WTC11 (cell line): ENCODE measurements around the gene MDN1. TPM values are rescaled to one million over a fixed set of nuclear protein-coding genes. Genes with fewer than 3 reads are reported as not detected.

ENCODE experiments used
- ATAC-seq: fragments of 200-7000 bp; cut with Tn5 transposase; 2 replicates; pipeline ENCODE4 v1.10.0; 2021; ENCODE audit warnings: mild to moderate bottlenecking, moderate library complexity
- CTCF ChIA-PET: fragments of 300-600 bp; sonication (Branson Sonifier 250); formaldehyde crosslinking; loops from one replicate; lab custom pipeline; 2021; ENCODE audit warnings: antibody characterized with exemption; lab: Charles Lee
- POLR2A ChIA-PET: fragments of 350-600 bp; sonication (Branson Sonifier 250); formaldehyde crosslinking; loops from one replicate; lab custom pipeline; 2021; ENCODE audit warnings: antibody characterized with exemption; lab: Charles Lee
- DNase-seq: peaks from one replicate; pipeline ENCODE4 v3.0.0; 2021; ENCODE audit warnings: low spot score
- H3K27ac Mint-ChIP-seq: 2 replicates; pipeline ENCODE4 v1.8.0; 2021; ENCODE audit warnings: mixed read lengths
- H3K27me3 Mint-ChIP-seq: 2 replicates; pipeline ENCODE4 v1.8.0; 2021; ENCODE audit warnings: low read depth, mild to moderate bottlenecking, moderate library complexity, mixed read lengths
- H3K36me3 Mint-ChIP-seq: 2 replicates; pipeline ENCODE4 v1.8.0; 2021; ENCODE audit warnings: mixed read lengths
- H3K4me1 Mint-ChIP-seq: 2 replicates; pipeline ENCODE4 v1.8.0; 2022; ENCODE audit warnings: mixed read lengths
- H3K4me3 Mint-ChIP-seq: 2 replicates; pipeline ENCODE4 v1.8.0; 2021; ENCODE audit warnings: mild to moderate bottlenecking, moderate library complexity, mixed read lengths
- H3K9me3 Mint-ChIP-seq: 2 replicates; pipeline ENCODE4 v1.8.0; 2021; ENCODE audit warnings: mixed read lengths
- ATF1 ChIP-seq: sonication (generic); formaldehyde crosslinking; IDR thresholded peaks from 2 replicates; pipeline ENCODE4 v1.8.1; 2023; ENCODE audit warnings: mild to moderate bottlenecking, moderate library complexity, missing genetic modification reagents
- CDX4 ChIP-seq: fragments of 250-450 bp; sonication (Bioruptor Pico); IDR thresholded peaks from 2 replicates; pipeline ENCODE4 v1.9.0; 2021; ENCODE audit warnings: moderate library complexity, mild to moderate bottlenecking, inconsistent platforms, borderline replicate concordance
- CTCF ChIP-seq: fragments of 200-600 bp; IDR thresholded peaks from 2 replicates; pipeline ENCODE4 v1.8.0; 2022; ENCODE audit warnings: antibody characterized with exemption
- ESRRA ChIP-seq: sonication (generic); formaldehyde crosslinking; IDR thresholded peaks from 2 replicates; pipeline ENCODE4 v1.8.1; 2022; ENCODE audit warnings: mild to moderate bottlenecking, missing genetic modification reagents, borderline replicate concordance
- GABPB1 ChIP-seq: sonication (generic); formaldehyde crosslinking; IDR thresholded peaks from 2 replicates; pipeline ENCODE4 v1.8.1; 2023; ENCODE audit warnings: mild to moderate bottlenecking, missing genetic modification reagents
- HMGXB4 ChIP-seq: sonication (generic); formaldehyde crosslinking; IDR thresholded peaks from 2 replicates; pipeline ENCODE4 v1.8.1; 2023; ENCODE audit warnings: mild to moderate bottlenecking, moderate library complexity, missing genetic modification reagents
- MYBL2 ChIP-seq: sonication (generic); formaldehyde crosslinking; IDR thresholded peaks from 2 replicates; pipeline ENCODE4 v1.8.1; 2023; ENCODE audit warnings: mild to moderate bottlenecking, moderate library complexity, missing genetic modification reagents
- NFYB ChIP-seq: sonication (generic); formaldehyde crosslinking; conservative IDR thresholded peaks from 2 replicates; pipeline ENCODE4 v1.8.0; 2022; ENCODE audit warnings: low read depth, missing genetic modification reagents
- STAT6 ChIP-seq: sonication (generic); formaldehyde crosslinking; conservative IDR thresholded peaks from 2 replicates; pipeline ENCODE4 v1.8.1; 2023; ENCODE audit warnings: mild to moderate bottlenecking, low read depth, missing genetic modification reagents, moderate library complexity
- ZMAT4 ChIP-seq: fragments of 250-450 bp; sonication (Bioruptor Pico); IDR thresholded peaks from 2 replicates; pipeline ENCODE4 v1.9.0; 2021; ENCODE audit warnings: mild to moderate bottlenecking
- ZNF423 ChIP-seq: fragments of 250-450 bp; sonication (Bioruptor Pico); IDR thresholded peaks from 2 replicates; pipeline ENCODE4 v2.1.2; 2022; ENCODE audit warnings: mild to moderate bottlenecking, moderate library complexity
- total RNA-seq: library from RNA; stranded (reverse); gene quantifications from 3 replicates; pipeline ENCODE4 v1.2.3, GENCODE V29; 2021
- TF ChIP-seq, protein P1 (sequence below): sonication (generic); formaldehyde crosslinking; IDR thresholded peaks from 2 replicates; pipeline ENCODE4 v1.8.1; 2022; ENCODE audit warnings: missing genetic modification reagents, borderline replicate concordance
- TF ChIP-seq, protein P2 (sequence below): sonication (generic); formaldehyde crosslinking; IDR thresholded peaks from 2 replicates; pipeline ENCODE4 v1.8.0; 2022; ENCODE audit warnings: mild to moderate bottlenecking, missing genetic modification reagents
- TF ChIP-seq, protein P3 (sequence below): sonication (generic); formaldehyde crosslinking; IDR thresholded peaks from 2 replicates; pipeline ENCODE4 v1.8.1; 2023; ENCODE audit warnings: mild to moderate bottlenecking, missing genetic modification reagents, moderate library complexity
- TF ChIP-seq, protein P4 (sequence below): fragments of 250-450 bp; sonication (Bioruptor Pico); conservative IDR thresholded peaks from 2 replicates; pipeline ENCODE4 v1.9.0; 2021; ENCODE audit warnings: mild to moderate bottlenecking
- TF ChIP-seq, protein P5 (sequence below): fragments of 250-450 bp; sonication (Bioruptor Pico); IDR thresholded peaks from 2 replicates; pipeline ENCODE4 v1.9.0; 2021; ENCODE audit warnings: mild to moderate bottlenecking

MDN1 gene
- total RNA-seq, 1 experiment from 2014 or later = 195 TPM

GRCh38 chr6:89611666-89612065 lies 207.9 kb downstream of the MDN1 start (continued):
- TF ChIP-seq STAT6 (no peak), ATF1 (CRISPR knock-in tag) (no peak), ZMAT4 (CRISPR knock-in tag) (no peak), ZNF423 (CRISPR knock-in tag) (no peak), CDX4 (CRISPR knock-in tag) (no peak), ESRRA (no peak)
- TF ChIP-seq, protein P1, sequence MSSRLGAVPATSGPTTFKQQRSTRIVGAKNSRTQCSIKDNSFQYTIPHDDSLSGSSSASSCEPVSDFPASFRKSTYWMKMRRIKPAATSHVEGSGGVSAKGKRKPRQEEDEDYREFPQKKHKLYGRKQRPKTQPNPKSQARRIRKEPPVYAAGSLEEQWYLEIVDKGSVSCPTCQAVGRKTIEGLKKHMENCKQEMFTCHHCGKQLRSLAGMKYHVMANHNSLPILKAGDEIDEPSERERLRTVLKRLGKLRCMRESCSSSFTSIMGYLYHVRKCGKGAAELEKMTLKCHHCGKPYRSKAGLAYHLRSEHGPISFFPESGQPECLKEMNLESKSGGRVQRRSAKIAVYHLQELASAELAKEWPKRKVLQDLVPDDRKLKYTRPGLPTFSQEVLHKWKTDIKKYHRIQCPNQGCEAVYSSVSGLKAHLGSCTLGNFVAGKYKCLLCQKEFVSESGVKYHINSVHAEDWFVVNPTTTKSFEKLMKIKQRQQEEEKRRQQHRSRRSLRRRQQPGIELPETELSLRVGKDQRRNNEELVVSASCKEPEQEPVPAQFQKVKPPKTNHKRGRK (CRISPR knock-in tag) = no peak

GRCh38 chr6:89610149-89610642 lies 209.4 kb downstream of the MDN1 start:
- ChIA-PET CTCF (interaction anchor here (0.6 to 5.5 kb wide), 12 partner anchors 14 to 298 kb away, joined by 3 to 61 read pairs (median 5); partner anchors contain the start of gene ANKRD6), POLR2A (no interaction called here)
- peak; percentile 83 for TF ChIP-seq CTCF
- TF ChIP-seq, protein P2, sequence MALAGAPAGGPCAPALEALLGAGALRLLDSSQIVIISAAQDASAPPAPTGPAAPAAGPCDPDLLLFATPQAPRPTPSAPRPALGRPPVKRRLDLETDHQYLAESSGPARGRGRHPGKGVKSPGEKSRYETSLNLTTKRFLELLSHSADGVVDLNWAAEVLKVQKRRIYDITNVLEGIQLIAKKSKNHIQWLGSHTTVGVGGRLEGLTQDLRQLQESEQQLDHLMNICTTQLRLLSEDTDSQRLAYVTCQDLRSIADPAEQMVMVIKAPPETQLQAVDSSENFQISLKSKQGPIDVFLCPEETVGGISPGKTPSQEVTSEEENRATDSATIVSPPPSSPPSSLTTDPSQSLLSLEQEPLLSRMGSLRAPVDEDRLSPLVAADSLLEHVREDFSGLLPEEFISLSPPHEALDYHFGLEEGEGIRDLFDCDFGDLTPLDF (CRISPR knock-in tag) = no peak
- H3K4me1 Mint-ChIP-seq = 0 out of 2 replicates have a peak, but pooled peaks cover 2% of the 10 kb centered on the region
- peak; percentile 86 for DNase-seq
- no peak overlapping the region for H3K4me3 Mint-ChIP-seq
- H3K27me3 Mint-ChIP-seq = no peaks in the 10 kb centered on the region
- no peaks in the 10 kb centered on the region for H3K36me3 Mint-ChIP-seq
- no peak overlapping the region for H3K27ac Mint-ChIP-seq
- ATAC-seq = peak; percentile 77
- no peaks in the 10 kb centered on the region for H3K9me3 Mint-ChIP-seq

- POLR2A ChIA-PET = no interaction called here
- H3K4me3 Mint-ChIP-seq = no peak overlapping the region
- H3K4me1 Mint-ChIP-seq = 0 out of 2 replicates have a peak, but pooled peaks cover 2% of the 10 kb centered on the region
- DNase-seq (no peak), ATAC-seq (no peak)
- no peaks in the 10 kb centered on the region for H3K27me3 Mint-ChIP-seq
- CTCF ChIA-PET = no interaction called here
- no peak overlapping the region for H3K27ac Mint-ChIP-seq
- no peaks in the 10 kb centered on the region for H3K36me3 Mint-ChIP-seq
- no peaks in the 10 kb centered on the region for H3K9me3 Mint-ChIP-seq
- TF ChIP-seq MYBL2 (CRISPR knock-in tag) (no peak), HMGXB4 (no peak), GABPB1 (CRISPR knock-in tag) (no peak), NFYB (CRISPR knock-in tag) (no peak)
- TF ChIP-seq, protein P3, sequence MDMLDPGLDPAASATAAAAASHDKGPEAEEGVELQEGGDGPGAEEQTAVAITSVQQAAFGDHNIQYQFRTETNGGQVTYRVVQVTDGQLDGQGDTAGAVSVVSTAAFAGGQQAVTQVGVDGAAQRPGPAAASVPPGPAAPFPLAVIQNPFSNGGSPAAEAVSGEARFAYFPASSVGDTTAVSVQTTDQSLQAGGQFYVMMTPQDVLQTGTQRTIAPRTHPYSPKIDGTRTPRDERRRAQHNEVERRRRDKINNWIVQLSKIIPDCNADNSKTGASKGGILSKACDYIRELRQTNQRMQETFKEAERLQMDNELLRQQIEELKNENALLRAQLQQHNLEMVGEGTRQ = no peak
- TF ChIP-seq, protein P4, sequence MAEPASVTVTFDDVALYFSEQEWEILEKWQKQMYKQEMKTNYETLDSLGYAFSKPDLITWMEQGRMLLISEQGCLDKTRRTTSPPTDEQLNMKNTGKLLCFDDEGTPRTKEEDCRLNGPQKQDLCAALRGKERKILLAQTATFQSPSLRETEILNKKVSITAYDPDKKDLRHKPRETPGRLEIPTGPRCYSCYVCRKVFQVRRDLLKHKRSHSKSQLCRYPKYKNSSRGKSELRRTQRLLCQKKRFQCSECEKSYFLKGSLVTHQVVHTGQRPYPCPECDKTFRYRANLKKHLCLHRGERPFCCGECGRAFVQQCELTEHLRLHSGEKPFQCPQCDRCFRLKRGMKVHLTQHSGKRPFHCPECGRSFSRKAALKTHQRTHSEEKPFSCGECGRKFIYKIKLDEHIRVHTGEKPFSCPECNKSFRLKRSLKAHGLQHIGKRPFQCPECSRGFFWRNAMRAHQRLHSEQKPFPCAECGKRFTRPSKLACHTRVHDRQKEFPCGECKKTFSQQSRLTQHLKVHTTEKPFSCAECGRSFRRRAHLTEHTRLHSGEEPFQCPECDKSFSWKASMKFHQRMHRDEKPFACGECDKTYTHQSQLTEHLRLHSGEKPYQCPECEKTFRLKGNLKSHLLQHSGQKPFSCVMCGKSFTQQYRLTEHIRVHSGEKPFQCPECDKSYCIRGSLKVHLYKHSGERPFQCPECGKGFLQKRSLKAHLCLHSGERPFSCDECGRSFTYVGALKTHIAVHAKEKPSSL (CRISPR knock-in tag) = no peak
- TF ChIP-seq, protein P5, sequence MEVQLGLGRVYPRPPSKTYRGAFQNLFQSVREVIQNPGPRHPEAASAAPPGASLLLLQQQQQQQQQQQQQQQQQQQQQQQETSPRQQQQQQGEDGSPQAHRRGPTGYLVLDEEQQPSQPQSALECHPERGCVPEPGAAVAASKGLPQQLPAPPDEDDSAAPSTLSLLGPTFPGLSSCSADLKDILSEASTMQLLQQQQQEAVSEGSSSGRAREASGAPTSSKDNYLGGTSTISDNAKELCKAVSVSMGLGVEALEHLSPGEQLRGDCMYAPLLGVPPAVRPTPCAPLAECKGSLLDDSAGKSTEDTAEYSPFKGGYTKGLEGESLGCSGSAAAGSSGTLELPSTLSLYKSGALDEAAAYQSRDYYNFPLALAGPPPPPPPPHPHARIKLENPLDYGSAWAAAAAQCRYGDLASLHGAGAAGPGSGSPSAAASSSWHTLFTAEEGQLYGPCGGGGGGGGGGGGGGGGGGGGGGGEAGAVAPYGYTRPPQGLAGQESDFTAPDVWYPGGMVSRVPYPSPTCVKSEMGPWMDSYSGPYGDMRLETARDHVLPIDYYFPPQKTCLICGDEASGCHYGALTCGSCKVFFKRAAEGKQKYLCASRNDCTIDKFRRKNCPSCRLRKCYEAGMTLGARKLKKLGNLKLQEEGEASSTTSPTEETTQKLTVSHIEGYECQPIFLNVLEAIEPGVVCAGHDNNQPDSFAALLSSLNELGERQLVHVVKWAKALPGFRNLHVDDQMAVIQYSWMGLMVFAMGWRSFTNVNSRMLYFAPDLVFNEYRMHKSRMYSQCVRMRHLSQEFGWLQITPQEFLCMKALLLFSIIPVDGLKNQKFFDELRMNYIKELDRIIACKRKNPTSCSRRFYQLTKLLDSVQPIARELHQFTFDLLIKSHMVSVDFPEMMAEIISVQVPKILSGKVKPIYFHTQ (CRISPR knock-in tag) = no peak
Observed at GRCh38 chr6:89605861-89606260, 213.7 kb downstream of the MDN1 start.
